ENCODE results near the gene PPP2R5C. TPM values are rescaled to one million over a fixed set of nuclear protein-coding genes. Genes with fewer than 3 reads are reported as not detected.

Gene PPP2R5C
- total and polyA plus RNA-seq, 8 donors: 41.6 to 76.1 (median 55.9) TPM

GRCh38 chr14:101878211-101878821 lies 116.8 kb downstream of the PPP2R5C start:
- ATAC-seq (peak; percentile 47 to 68 (median 55)), FAIRE-seq (no peak), DNase-seq (peak in 4 of 6 donors; percentile 32 to 42 (median 36))
- WGBS, 2 donors: 39 to 45% methylated on average over 9 of the region's 9 CpGs
- Histone ChIP-seq H3K27ac (peak overlapping the region; percentile 67 to 83 (median 71)), H3K9me3 (no peaks in the 10 kb centered on the region), H3K4me3 (no peak overlapping the region), H3K4me1 (peaks cover 20 to 57% (median 47%) of the 10 kb centered on the region in 3 donors), H3K27me3 (no peaks in the 10 kb centered on the region), H3K36me3 (no peaks in the 10 kb centered on the region)
- no peak for TF ChIP-seq CTCF (IDR thresholded peaks at IDR 0.05)
- intact Hi-C loops (cut with DNase I): no loop called here

GRCh38 chr14:101878822-101879528 lies 117.5 kb downstream of the PPP2R5C start:
- Histone ChIP-seq H3K9me3 (no peaks in the 10 kb centered on the region), H3K27me3 (no peaks in the 10 kb centered on the region), H3K36me3 (no peaks in the 10 kb centered on the region), H3K27ac (peak overlapping the region; percentile 67 to 83 (median 71)), H3K4me1 (peaks cover 20 to 51% (median 41%) of the 10 kb centered on the region in 3 donors), H3K4me3 (no peak overlapping the region)
- ATAC-seq (peak; percentile 57 to 73 (median 70)), DNase-seq (peak in 4 of 6 donors; percentile 67 to 75 (median 69)), FAIRE-seq (no peak)
- intact Hi-C loops (cut with DNase I): no loop called here
- 68 to 73% methylated on average over 18 of the region's 18 CpGs for WGBS, 2 donors
- TF ChIP-seq CTCF (IDR thresholded peaks at IDR 0.05): no peak

- FAIRE-seq (no peak), DNase-seq (peak in 1 of 6 donors; percentile 43), ATAC-seq (no peak)
- intact Hi-C loops (cut with DNase I): loop anchor here in 1 of 3 donors (10.0 kb wide), 1 partner anchor 105 kb away; no protein-coding TSS in a partner anchor
- 88% methylated on average over 15 of the region's 15 CpGs for WGBS, 2 donors
- no peaks in the 10 kb centered on the region for H3K9me3 ChIP-seq
- no peak overlapping the region for H3K4me3 ChIP-seq
- H3K27me3 ChIP-seq: no peaks in the 10 kb centered on the region
- H3K36me3 ChIP-seq: peaks cover 0 to 5% (median 0%) of the 10 kb centered on the region in 3 donors
- H3K4me1 ChIP-seq: peaks cover 20 to 47% (median 35%) of the 10 kb centered on the region in 3 donors
- peak overlapping the region; percentile 67 to 83 (median 71) for H3K27ac ChIP-seq
- no peak for TF ChIP-seq CTCF (IDR thresholded peaks at IDR 0.05)
These were observed 118.2 kb downstream of the PPP2R5C start for GRCh38 chr14:101879529-101880336.

GRCh38 chr14:101881426-101881825 lies 119.9 kb downstream of the PPP2R5C start:
- Histone ChIP-seq H3K4me1 (peaks cover 20 to 37% (median 29%) of the 10 kb centered on the region in 3 donors), H3K4me3 (no peak overlapping the region), H3K36me3 (peaks cover 0 to 5% (median 5%) of the 10 kb centered on the region in 3 donors), H3K27ac (peak overlapping the region in 3 of 4 donors; percentile 16 to 62 (median 43)), H3K9me3 (no peaks in the 10 kb centered on the region), H3K27me3 (no peaks in the 10 kb centered on the region)
- TF ChIP-seq CTCF (IDR thresholded peaks at IDR 0.05): no peak
- intact Hi-C loops (cut with DNase I): loop anchor here in 1 of 3 donors (10.0 kb wide), 1 partner anchor 107 kb away; no protein-coding TSS in a partner anchor
- peak in 4 of 6 donors; percentile 62 to 84 (median 68) for DNase-seq
- peak; percentile 59 to 75 (median 64) for ATAC-seq
- no peak for FAIRE-seq
- 47 to 50% methylated on average over 11 of the region's 11 CpGs for WGBS, 2 donors

Measured in pancreas (tissue), 10 donors.